NT2/D1 (cell line): ENCODE data around the gene PDE6H.

Experiments used
- DNase-seq: peaks from one replicate; pipeline ENCODE4 v3.0.0-alpha.2; 2011; ENCODE audit warnings: low read depth, low spot score
- H3K27me3 ChIP-seq: 2 replicates; pipeline ENCODE4 v1.6.0; 2011; ENCODE audit warnings: mild to moderate bottlenecking; ENCODE audit not compliant: insufficient read length, insufficient read depth
- H3K36me3 ChIP-seq: 2 replicates; pipeline ENCODE4 v1.6.1; 2011; ENCODE audit warnings: mild to moderate bottlenecking, low read length, mixed read lengths; ENCODE audit not compliant: insufficient read depth, insufficient read length
- H3K4me1 ChIP-seq: 2 replicates; pipeline ENCODE4 v1.5.1; 2011; ENCODE audit not compliant: insufficient read depth, insufficient read length
- H3K4me3 ChIP-seq: 2 replicates; pipeline ENCODE4 v1.5.1; 2011; ENCODE audit warnings: low read depth; ENCODE audit not compliant: insufficient read length
- H3K9ac ChIP-seq: 2 replicates; pipeline ENCODE4 v1.6.0; 2011; ENCODE audit warnings: low read depth; ENCODE audit not compliant: insufficient read length
- H3K9me3 ChIP-seq: 2 replicates; pipeline ENCODE4 v1.5.1; 2011; ENCODE audit warnings: mild to moderate bottlenecking, low read length; ENCODE audit not compliant: insufficient read depth
- SUZ12 ChIP-seq: IDR thresholded peaks from 2 replicates; pipeline ENCODE4 v1.6.1; 2011; ENCODE audit not compliant: insufficient read length, insufficient read depth; ENCODE audit errors: extremely low read depth
- YY1 ChIP-seq: IDR thresholded peaks from 2 replicates; pipeline ENCODE4 v1.6.1; 2011; ENCODE audit not compliant: insufficient read length, insufficient read depth
- ZNF274 ChIP-seq: IDR thresholded peaks from 2 replicates; pipeline ENCODE4 v1.6.1; 2011; ENCODE audit warnings: mild to moderate bottlenecking, low read depth, low read length

The PDE6H gene

GRCh38 chr12:15007551-15007950 lies 34.7 kb downstream of the PDE6H start:
- DNase-seq = no peak

GRCh38 chr12:15011162-15011561 lies 38.3 kb downstream of the PDE6H start:
- no peaks in the 10 kb centered on the region for H3K27me3 ChIP-seq
- no peaks in the 10 kb centered on the region for H3K36me3 ChIP-seq
- no peak overlapping the region for H3K9ac ChIP-seq
- TF ChIP-seq YY1 (no peak), SUZ12 (no peak), ZNF274 (no peak)
- H3K4me3 ChIP-seq = no peak overlapping the region
- DNase-seq = no peak
- H3K4me1 ChIP-seq = no peaks in the 10 kb centered on the region
- H3K9me3 ChIP-seq = no peaks in the 10 kb centered on the region

More at GRCh38 chr12:15007551-15007950, 34.7 kb downstream of the PDE6H start:
- Histone ChIP-seq H3K4me1 (no peaks in the 10 kb centered on the region), H3K36me3 (no peaks in the 10 kb centered on the region), H3K27me3 (no peaks in the 10 kb centered on the region), H3K9ac (no peak overlapping the region), H3K4me3 (no peak overlapping the region), H3K9me3 (no peaks in the 10 kb centered on the region)
- TF ChIP-seq SUZ12 (no peak), ZNF274 (no peak), YY1 (no peak)

DNA sequence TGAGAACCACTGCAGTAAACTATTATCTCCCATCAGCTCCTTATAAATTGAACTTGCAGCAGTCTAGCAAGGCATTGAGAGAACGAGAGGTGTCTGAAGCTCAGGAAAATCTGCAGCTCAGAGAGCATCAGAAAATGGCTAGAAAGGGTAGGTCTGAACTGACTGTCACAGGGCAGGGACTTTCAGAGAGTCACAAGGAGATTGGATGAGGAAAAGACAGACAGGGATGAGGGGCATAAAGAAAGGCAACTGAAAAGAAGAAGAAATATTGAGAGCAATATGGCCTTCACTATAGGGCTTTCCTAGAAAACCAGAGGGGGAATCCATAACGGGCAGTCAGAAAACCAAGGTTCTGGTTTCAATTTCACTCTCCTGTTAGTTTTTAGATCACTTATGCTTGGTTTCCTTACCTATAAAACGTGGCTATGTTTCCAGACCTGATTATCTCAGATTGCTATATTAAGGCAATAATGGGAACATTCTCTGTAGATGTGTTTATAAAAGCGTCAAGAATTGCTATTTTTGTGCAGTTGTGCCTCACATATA lies 40.9 kb downstream of the PDE6H start:
- no peaks in the 10 kb centered on the region for H3K36me3 ChIP-seq
- H3K4me1 ChIP-seq = no peaks in the 10 kb centered on the region
- H3K4me3 ChIP-seq = no peak overlapping the region
- peaks cover 5% of the 10 kb centered on the region; the same call in 1 of the 2 replicates for H3K9me3 ChIP-seq
- H3K9ac ChIP-seq = no peak overlapping the region
- H3K27me3 ChIP-seq = no peaks in the 10 kb centered on the region
- no peak for DNase-seq
- TF ChIP-seq SUZ12 = no peak

DNA sequence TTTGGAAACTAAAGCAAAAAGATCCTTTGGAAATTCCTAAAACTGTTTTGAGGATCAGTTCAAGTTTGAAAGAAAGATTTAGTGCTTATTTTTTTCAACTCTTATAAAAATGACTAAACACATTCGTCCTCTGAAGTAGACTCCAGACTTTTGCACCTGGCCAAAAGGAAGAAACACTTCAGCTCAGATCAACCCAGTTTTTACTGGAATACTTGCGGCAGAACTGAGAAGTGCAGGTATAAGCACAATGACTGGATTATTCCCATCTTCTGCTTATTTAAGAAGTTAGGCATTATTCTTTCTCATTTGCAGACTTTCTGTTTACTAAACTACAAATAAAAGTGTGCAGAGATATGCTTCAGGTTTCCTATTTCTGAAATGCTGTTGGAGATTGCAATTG lies 41.9 kb downstream of the PDE6H start:
- no peaks in the 10 kb centered on the region for H3K27me3 ChIP-seq
- no peaks in the 10 kb centered on the region for H3K36me3 ChIP-seq
- H3K9ac ChIP-seq = no peak overlapping the region
- H3K4me3 ChIP-seq = no peak overlapping the region
- peaks cover 5% of the 10 kb centered on the region; the same call in 1 of the 2 replicates for H3K9me3 ChIP-seq
- H3K4me1 ChIP-seq = no peaks in the 10 kb centered on the region
- TF ChIP-seq YY1 = no peak
- TF ChIP-seq ZNF274 = no peak
- TF ChIP-seq SUZ12 = no peak
- DNase-seq = no peak

- TF ChIP-seq SUZ12 (no peak), ZNF274 (no peak), YY1 (no peak)
- H3K9ac ChIP-seq = no peak overlapping the region
- H3K4me3 ChIP-seq = no peak overlapping the region
- H3K36me3 ChIP-seq = no peaks in the 10 kb centered on the region
- peaks cover 5% of the 10 kb centered on the region; the same call in 1 of the 2 replicates for H3K9me3 ChIP-seq
- no peaks in the 10 kb centered on the region for H3K27me3 ChIP-seq
- H3K4me1 ChIP-seq = no peaks in the 10 kb centered on the region
- DNase-seq = no peak
Observed at GRCh38 chr12:15015121-15015520, 42.3 kb downstream of the PDE6H start.

GRCh38 chr12:15020156-15020555 lies 47.3 kb downstream of the PDE6H start:
- H3K9ac ChIP-seq = no peak overlapping the region
- no peaks in the 10 kb centered on the region for H3K4me1 ChIP-seq
- no peak for DNase-seq
- peaks cover 5% of the 10 kb centered on the region; the same call in 1 of the 2 replicates for H3K9me3 ChIP-seq
- H3K36me3 ChIP-seq = no peaks in the 10 kb centered on the region
- no peak overlapping the region for H3K4me3 ChIP-seq
- TF ChIP-seq ZNF274 = no peak
- TF ChIP-seq YY1 = no peak
- TF ChIP-seq SUZ12 = no peak
- H3K27me3 ChIP-seq = no peaks in the 10 kb centered on the region
